Skeletal muscle tissue (tissue), 4 donors: ENCODE measurements around the gene TTR. TPM values are rescaled to one million over a fixed set of nuclear protein-coding genes. Genes with fewer than 3 reads are reported as not detected.

Source experiments
- H3K27ac ChIP-seq: one replicate; pipeline ENCODE4 v1.7.0; 2013; ENCODE audit warnings: mild to moderate bottlenecking, low read depth, low read length, inconsistent platforms
- H3K27me3 ChIP-seq, 3 donors: one replicate each; pipeline ENCODE4 v1.7.0; 2013; ENCODE audit warnings: low read length in 3 of 3; ENCODE audit not compliant: control insufficient read depth in 3 of 3, insufficient read depth in 3 of 3
- H3K36me3 ChIP-seq, 3 donors: one replicate each; pipeline ENCODE4 v1.7.0; 2013; ENCODE audit warnings: low read length in 3 of 3; ENCODE audit not compliant: control insufficient read depth in 3 of 3, insufficient read depth in 3 of 3
- H3K4me1 ChIP-seq, 3 donors: one replicate each; pipeline ENCODE4 v1.7.0; 2013; ENCODE audit warnings: low read length in 3 of 3, mild to moderate bottlenecking in 3 of 3; ENCODE audit not compliant: control insufficient read depth in 3 of 3, insufficient read depth in 3 of 3
- H3K4me3 ChIP-seq, 3 donors: one replicate each; pipeline ENCODE4 v1.7.0; 2013; ENCODE audit warnings: low read length in 3 of 3
- H3K9ac ChIP-seq, 3 donors: one replicate each; pipeline ENCODE4 v1.7.0; 2013; ENCODE audit warnings: low read length in 3 of 3, mild to moderate bottlenecking in 3 of 3, moderate library complexity in 2 of 3, low read depth in 1 of 3
- H3K9me3 ChIP-seq, 3 donors: one replicate each; pipeline ENCODE4 v1.7.0; 2013; ENCODE audit warnings: low read length in 3 of 3; ENCODE audit not compliant: control insufficient read depth in 3 of 3
- total RNA-seq: library from RNA; depleted of rRNA; stranded (reverse); fragments of >200 nt; gene quantifications from one replicate; pipeline ENCODE4 v1.2.3, GENCODE V29; 2014
- donor health status: Osteomylitis.

Gene TTR
- total RNA-seq, 1 donor from 2014 or later, result not detected

DNA sequence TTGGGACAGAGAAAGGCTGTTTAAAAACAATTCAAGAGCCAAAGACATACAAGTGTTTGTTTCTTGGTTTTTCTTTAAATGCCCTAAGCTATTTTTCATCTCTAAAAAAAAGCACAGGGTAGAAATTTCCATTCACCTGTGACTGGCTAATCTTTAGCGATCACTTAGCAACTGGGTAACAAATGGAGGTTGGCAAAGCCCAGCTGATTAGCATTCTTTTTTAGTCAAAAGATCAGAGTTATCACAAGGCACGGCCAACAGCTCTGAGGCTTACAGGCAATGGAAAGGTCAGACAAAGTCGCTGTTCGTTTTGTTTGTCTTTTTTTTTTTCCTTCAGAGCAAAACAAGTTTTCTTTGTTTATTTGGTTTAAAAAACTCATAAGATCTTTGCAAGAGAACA is 29.0 kb upstream of the TTR start:
- H3K4me1 ChIP-seq, result no peaks in the 10 kb centered on the region
- H3K9me3 ChIP-seq, result no peaks in the 10 kb centered on the region
- H3K4me3 ChIP-seq, result no peak overlapping the region
- H3K9ac ChIP-seq, result no peak overlapping the region
- no peak overlapping the region for H3K27ac ChIP-seq
- no peaks in the 10 kb centered on the region for H3K27me3 ChIP-seq
- H3K36me3 ChIP-seq, result no peaks in the 10 kb centered on the region

DNA sequence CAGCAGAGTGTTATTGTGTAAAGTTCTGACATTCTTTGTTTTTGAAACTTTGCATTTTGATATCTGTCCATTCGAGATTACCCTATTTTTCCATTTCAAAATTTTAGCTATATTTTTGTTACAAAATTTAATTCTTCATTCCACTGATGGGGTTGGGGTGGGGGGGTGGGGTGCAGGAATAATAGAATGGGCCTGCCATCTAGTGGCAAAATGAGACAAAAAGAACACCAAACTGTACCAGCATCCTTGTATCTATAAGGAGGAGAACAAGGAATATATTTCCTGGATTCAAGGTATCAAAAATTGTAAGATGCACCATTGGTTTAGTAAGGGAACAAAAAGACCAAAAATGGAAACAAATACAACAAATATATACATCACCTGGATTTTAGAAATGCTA is 27.9 kb upstream of the TTR start:
- Histone ChIP-seq H3K27ac (no peak overlapping the region), H3K27me3 (no peaks in the 10 kb centered on the region)

DNA sequence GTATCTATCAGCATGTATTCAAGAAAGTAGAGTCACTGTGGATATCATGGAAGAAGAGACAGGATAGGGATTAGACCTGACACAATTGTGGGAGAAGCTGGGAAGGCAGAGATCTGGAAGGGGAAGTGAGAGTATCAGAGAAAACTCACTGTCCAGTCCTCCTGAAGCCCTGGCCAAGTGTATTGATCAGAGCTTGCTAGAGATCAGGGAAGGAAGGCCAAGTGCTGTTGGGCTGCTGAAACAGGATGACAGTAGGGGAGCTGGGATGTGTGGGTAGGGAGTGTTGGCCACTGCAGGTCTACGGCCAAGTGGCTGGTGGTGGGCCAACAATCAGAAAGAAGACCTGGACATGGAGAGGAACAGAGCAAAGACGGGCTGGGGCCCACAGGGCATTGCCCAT is 26.3 kb upstream of the TTR start:
- Histone ChIP-seq H3K27ac (no peak overlapping the region), H3K4me1 (no peaks in the 10 kb centered on the region), H3K27me3 (no peaks in the 10 kb centered on the region), H3K9me3 (no peaks in the 10 kb centered on the region), H3K9ac (no peak overlapping the region), H3K36me3 (no peaks in the 10 kb centered on the region), H3K4me3 (no peak overlapping the region)

More for the DNA sequence above, 27.9 kb upstream of the TTR start:
- Histone ChIP-seq H3K36me3 (no peaks in the 10 kb centered on the region), H3K4me1 (no peaks in the 10 kb centered on the region), H3K4me3 (no peak overlapping the region), H3K9me3 (no peaks in the 10 kb centered on the region), H3K9ac (no peak overlapping the region)

DNA sequence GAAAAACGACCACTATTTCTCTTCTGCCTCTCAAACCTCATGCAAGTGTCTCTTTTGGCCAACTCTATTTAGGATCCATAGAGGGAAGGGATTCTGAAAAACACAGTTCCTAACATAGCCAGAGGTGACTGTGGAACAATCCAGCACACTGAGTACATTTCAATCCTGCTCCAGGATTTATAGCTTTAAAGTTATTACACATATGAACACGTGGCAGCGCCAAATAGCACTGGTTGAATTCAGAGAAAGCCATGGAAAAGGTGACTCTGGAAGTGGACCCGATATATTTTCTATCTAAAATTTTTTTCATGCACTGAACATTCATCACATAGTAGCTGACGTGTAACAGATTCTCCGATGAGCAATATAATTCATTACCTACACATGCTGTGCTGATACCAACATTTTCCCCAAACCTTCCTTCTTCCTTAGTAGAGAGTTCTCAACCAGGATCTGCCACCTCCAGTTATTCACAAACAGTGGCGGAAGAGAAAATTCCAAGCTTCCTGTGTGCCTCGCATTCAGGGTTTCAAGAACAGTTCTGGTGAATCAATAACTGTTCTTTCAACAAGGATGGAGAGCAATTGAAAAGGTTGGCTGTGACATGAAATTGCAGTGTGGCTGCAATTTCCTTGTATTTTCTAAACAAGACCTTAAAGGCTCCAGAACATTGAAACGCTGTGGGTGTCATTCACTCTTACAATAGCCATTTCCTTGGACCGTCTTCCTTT is 25.7 kb upstream of the TTR start:
- no peaks in the 10 kb centered on the region for H3K36me3 ChIP-seq
- no peak overlapping the region for H3K4me3 ChIP-seq
- H3K9ac ChIP-seq, result no peak overlapping the region
- no peaks in the 10 kb centered on the region for H3K9me3 ChIP-seq
- H3K4me1 ChIP-seq, result no peaks in the 10 kb centered on the region
- no peak overlapping the region for H3K27ac ChIP-seq
- H3K27me3 ChIP-seq, result no peaks in the 10 kb centered on the region

DNA sequence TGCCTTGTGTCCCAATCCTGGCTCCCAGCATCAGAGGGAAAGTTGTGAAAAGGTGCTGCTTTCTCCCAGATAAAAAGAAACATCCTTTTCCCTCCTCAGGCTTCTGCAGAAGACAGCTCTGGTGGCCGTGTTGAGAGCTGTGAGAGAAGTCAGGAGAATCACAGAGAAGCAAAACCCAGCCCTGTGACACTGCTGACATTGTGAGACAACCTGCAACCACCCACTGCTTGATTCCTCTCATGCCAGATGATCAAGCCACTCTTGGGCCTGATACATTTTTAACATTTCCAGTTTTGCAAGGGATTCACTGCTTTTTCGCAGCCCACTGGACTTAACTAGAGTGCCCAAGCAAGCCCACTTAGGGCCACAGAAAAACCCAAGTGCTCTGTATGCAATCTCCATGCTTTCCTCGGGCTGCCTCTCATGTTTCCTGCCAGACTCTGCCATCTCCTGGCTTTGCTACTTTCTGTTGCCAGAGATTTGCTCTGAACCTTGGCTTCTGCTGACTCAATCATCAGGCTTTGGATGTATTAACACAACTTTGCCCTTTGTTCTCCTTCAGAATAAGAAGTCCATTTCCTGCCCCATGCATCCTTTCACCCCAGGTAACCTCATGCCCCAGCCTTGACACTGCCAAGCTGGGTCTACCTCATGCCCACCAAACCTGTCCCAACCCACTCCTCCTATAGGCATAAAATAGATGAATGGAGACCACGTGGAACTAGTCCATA is 24.9 kb upstream of the TTR start:
- Histone ChIP-seq H3K36me3 (no peaks in the 10 kb centered on the region), H3K9ac (no peak overlapping the region), H3K27ac (no peak overlapping the region), H3K27me3 (no peaks in the 10 kb centered on the region), H3K4me1 (no peaks in the 10 kb centered on the region), H3K4me3 (no peak overlapping the region), H3K9me3 (no peaks in the 10 kb centered on the region)

DNA sequence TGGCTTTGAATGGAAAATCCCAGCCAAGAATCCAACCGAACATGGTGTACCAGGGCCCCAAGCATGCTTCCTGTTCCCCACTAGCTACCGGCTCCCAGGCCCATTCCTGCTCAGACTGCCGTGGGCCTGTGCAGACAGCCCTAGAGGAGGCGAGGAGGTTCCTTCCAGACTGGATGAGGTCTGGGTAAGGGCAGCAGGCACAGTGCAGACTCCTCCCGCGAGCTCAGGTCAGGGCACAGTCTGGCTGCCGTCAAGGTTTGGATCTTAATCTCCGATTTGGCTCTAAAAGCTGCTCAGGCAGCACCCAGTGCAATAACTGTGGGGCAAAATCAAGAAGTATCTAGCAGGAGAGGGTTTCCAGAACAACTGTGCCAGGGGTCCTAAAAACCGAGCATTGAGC is 19.3 kb upstream of the TTR start:
- no peaks in the 10 kb centered on the region for H3K4me1 ChIP-seq
- H3K9ac ChIP-seq, result no peak overlapping the region
- H3K36me3 ChIP-seq, result no peaks in the 10 kb centered on the region
- H3K9me3 ChIP-seq, result no peaks in the 10 kb centered on the region
- no peak overlapping the region for H3K27ac ChIP-seq
- H3K4me3 ChIP-seq, result no peak overlapping the region
- no peaks in the 10 kb centered on the region for H3K27me3 ChIP-seq

DNA sequence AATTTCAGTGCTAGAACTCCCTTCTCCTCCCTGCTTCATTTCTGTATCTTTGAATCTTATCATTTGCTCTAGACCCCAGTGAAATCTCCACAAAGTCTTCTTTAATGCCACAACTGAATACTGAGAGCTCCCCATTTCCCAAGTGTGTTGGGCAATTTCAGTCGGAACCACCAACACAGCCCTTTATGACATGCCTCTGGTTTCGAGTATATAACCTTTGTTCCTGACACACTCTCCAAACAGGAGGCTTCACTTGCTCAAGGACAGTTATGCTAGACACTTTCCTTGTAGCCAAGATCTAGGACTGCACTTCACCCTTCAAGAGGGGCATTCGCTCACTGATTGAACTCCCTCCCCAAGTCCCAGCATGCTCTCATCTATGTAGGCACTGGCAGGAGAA is 18.6 kb upstream of the TTR start:
- no peak overlapping the region for H3K27ac ChIP-seq
- no peak overlapping the region for H3K9ac ChIP-seq
- H3K4me3 ChIP-seq, result no peak overlapping the region
- H3K9me3 ChIP-seq, result no peaks in the 10 kb centered on the region
- no peaks in the 10 kb centered on the region for H3K27me3 ChIP-seq
- H3K4me1 ChIP-seq, result no peaks in the 10 kb centered on the region
- no peaks in the 10 kb centered on the region for H3K36me3 ChIP-seq

DNA sequence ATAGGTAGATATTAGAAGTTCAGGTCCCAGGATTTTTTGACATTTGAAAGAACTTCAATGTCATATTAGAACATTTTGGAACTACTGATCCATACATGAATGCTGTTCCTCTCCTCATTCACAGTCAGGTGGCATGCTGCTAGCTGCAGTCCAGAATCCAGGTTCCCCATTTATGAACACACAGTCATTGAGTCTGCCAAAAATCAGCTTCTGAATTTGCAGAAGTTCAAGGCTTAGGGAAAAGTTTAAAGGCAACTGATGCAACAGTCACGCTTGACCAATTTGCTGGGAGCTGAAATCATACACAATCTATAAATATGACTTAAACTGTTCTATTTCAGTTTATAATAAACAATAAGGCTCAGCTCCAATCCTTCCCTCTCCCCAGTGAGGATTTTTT is 17.3 kb upstream of the TTR start:
- Histone ChIP-seq H3K9me3 (no peaks in the 10 kb centered on the region), H3K36me3 (no peaks in the 10 kb centered on the region), H3K4me3 (no peak overlapping the region), H3K27me3 (no peaks in the 10 kb centered on the region), H3K9ac (no peak overlapping the region), H3K27ac (no peak overlapping the region), H3K4me1 (no peaks in the 10 kb centered on the region)

DNA sequence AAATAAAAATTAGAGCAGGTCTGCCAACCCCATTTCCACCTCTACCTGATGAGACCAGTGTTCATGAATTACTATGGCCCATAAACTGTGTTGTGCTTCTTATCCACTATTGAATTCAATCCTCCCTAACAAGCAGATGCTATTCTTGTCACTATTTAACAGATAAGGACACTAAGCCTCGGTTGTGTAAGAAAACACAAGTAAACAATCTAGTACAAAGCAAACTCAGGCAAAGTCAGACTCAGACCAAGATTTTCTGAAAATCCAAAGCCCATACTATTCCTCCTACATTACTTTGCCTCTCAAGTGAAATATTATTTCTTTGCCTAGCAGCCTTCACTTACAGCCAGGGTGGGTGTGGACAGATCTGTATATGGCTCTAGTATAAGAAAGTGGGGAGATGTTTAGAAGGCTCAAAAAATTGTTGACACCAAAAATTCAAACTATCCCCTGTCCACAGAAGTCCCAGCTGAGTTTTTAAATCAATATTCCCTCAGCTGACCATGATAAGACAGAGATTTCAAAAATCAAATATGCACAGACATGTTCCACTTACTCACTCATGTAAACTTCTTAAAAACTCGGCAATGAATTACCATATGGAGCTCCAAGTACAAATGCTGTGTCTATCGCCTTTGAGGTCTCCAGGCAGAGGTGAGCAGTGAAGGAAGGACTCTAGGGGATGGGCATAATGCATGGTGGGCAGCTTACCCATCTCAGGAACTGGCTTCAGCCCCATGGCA is 16.0 kb upstream of the TTR start:
- Histone ChIP-seq H3K9ac (no peak overlapping the region), H3K4me3 (no peak overlapping the region), H3K36me3 (no peaks in the 10 kb centered on the region), H3K27me3 (no peaks in the 10 kb centered on the region), H3K27ac (no peak overlapping the region), H3K9me3 (no peaks in the 10 kb centered on the region), H3K4me1 (no peaks in the 10 kb centered on the region)

DNA sequence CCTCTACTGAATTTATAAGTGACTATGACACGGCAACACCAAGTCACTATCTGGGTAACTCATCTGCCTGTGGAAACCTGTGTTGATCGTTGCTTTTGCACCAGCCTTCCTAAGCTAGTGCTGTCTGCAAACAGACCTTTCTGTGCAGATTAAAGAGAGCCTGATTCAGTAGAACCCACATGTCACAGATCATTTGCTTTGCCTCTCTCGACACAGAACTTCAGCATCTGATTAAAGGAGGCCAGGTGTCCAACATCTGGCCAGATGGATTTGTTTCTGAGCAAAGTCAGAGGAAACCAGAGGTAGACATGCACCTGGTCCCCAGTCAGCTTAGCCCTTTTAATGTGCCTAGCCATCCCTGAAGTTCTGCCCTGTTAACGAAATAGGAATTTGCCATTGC is 15.0 kb upstream of the TTR start:
- Histone ChIP-seq H3K9me3 (no peaks in the 10 kb centered on the region), H3K9ac (no peak overlapping the region), H3K36me3 (no peaks in the 10 kb centered on the region), H3K27me3 (no peaks in the 10 kb centered on the region), H3K27ac (no peak overlapping the region), H3K4me3 (no peak overlapping the region), H3K4me1 (no peaks in the 10 kb centered on the region)
